Fibroblast of the aortic adventitia (primary cell): Measurements from ENCODE around the gene TXN. TPM values are rescaled to one million over a fixed set of nuclear protein-coding genes. Genes with fewer than 3 reads are reported as not detected.
"Not testable (repeated sequence)": the region's sequence is repeated elsewhere in the genome, so short reads cannot be mapped to it uniquely, and the experiment has no call there.

Source experiments
- DNase-seq: peaks from one replicate; pipeline ENCODE4 v3.0.0-alpha.2; 2010; ENCODE audit warnings: low read depth
- H3K4me3 ChIP-seq: 2 replicates; pipeline ENCODE4 v1.5.1; 2011; ENCODE audit warnings: low read depth, mild to moderate bottlenecking, control low read depth, low read length, moderate library complexity
- CTCF ChIP-seq: IDR thresholded peaks from 2 replicates; pipeline ENCODE4 v1.5.1; 2011; ENCODE audit warnings: mild to moderate bottlenecking, low read length, control low read depth, inconsistent platforms; ENCODE audit not compliant: insufficient read depth
- total RNA-seq: library from RNA; depleted of rRNA; stranded (reverse); fragments of >200 nt; gene quantifications from 2 replicates; pipeline ENCODE4 v1.2.3, GENCODE V29; 2012; ENCODE audit warnings: low replicate concordance

Gene TXN
- total RNA-seq, 1 donor: 708 TPM

GRCh38 chr9:110206389-110206788 lies 49.9 kb downstream of the TXN start:
- DNase-seq: no peak
- no peak for TF ChIP-seq CTCF
- H3K4me3 ChIP-seq: no peak overlapping the region

- not testable (repeated sequence) for H3K4me3 ChIP-seq, DNase-seq
Measured at GRCh38 chr9:110205612-110206011, 50.7 kb downstream of the TXN start.

DNA sequence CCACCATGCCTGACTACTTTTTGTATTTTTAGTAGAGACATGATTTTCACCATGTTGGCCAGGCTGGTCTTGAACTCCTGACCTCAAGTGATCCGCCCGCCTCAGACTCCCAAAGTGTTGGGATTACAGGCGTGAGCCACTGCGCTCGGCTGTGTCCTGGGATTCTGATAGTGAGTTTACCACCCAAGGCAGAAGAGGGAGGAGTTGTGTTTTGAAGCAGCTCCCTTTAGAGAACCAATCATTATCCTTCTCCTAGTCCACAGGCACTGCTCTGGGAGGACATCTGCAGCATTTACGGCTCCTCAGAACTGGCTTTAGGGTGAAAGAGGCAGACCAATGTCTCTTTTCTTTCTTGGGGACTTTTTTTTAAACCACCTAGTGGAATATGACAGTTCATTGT lies 54.1 kb downstream of the TXN start:
- DNase-seq: no peak
- H3K4me3 ChIP-seq: no peak overlapping the region
- no peak for TF ChIP-seq CTCF

DNA sequence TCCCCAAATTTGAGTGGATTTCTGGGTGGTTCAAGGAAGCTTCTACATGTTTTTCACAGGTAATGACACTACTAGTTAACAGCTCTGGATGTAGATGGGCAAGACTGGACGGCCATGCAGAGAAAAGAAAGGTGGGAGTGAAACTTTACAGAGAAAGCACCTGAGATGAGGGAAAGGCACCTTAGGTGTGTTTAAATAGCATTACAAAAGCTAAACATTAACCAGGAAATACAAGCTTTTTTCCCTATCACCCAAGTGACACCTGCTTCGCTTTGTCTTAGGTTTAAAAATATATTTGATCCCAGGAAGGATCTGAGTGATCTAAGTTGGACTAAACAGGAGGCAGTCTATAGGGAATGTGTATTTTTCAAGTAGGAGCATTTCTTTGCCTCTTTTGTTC lies 56.7 kb downstream of the TXN start:
- DNase-seq: no peak
- TF ChIP-seq CTCF: no peak

DNA sequence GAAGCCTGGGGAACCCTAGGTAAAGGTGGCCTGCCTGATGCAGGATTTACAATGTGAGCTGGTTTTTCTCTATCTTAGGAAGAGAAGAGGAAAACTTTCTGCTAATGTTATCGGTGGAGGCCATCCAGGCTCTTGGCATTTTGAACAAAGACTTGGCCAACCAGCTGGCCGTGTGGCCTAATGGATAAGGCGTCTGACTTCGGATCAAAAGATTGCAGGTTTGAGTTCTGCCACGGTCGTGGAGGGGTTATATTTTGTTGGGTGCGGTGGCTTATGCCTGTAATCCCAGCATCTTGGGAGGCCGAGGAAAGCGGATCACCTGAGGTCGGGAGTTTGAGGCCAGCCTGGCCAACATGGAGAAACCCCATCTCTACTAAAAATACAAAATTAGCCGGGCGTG lies 58.0 kb downstream of the TXN start:
- DNase-seq: no peak
- TF ChIP-seq CTCF: no peak
- no peak overlapping the region for H3K4me3 ChIP-seq

More for the DNA sequence above, 56.7 kb downstream of the TXN start:
- H3K4me3 ChIP-seq: no peak overlapping the region

DNA sequence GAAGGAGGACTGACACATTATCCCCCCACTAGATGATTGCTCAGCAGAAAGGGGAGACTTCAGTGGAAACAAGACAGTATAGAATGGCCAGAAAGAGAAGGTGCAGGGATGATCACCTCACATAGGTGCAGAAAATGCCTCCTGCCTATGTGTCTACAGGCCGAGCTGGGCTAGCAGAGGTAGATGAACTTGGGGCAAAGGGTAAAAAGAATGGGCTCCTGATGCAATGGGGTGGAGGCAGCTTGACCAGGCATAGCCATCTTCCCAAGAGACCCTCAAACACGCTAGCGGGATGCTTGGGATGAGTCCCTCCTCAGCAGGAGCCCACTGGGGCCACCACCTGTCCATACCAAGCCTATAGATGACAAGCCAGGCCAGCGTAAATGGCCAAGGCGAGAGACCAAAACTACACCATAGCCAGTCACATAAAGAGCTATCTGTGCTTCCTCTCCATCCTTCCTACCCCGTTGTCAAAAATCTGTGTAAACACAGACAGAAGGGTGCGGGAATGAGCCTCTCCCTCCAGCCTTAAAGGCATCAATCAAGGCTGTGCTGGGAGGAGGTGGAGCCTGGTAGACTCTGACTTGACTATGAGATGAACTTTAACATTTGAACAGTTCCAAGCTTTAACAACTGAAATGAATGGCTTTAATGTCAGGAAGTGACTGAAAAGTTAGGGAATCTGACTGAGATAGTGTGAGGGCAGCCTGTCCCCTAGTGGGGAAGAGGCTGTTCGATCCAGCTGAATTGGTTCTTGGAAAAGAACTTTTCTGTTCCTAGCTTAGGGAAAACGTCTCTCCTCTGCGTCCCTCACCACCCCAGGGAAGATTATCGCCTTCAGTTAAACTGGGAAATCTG lies 58.7 kb downstream of the TXN start:
- TF ChIP-seq CTCF: peak; percentile 58
- DNase-seq: no peak
- no peak overlapping the region for H3K4me3 ChIP-seq

- H3K4me3 ChIP-seq, DNase-seq: not testable (repeated sequence)
Measured at GRCh38 chr9:110196084-110196499, 60.2 kb downstream of the TXN start.

Other genes starting within 250 kb of the TXN start
- 0.16 TPM in 1 of 2 replicates, not detected in the other for gene C9orf152, start 48.3 kb downstream of the TXN start, total RNA-seq
- gene TXNDC8, start 81.4 kb upstream of the TXN start, total RNA-seq: not detected in 2 replicates